Activated naive CD4-positive, alpha-beta T cell treated with Interleukin-2 at 50 U/mL for 16 hours (primary cell): ENCODE data around the gene PPHLN1.
"Not testable (repeated sequence)": the region's sequence is repeated elsewhere in the genome, so short reads cannot be mapped to it uniquely, and the experiment has no call there.

Experiments
- DNase-seq: peaks from one replicate; pipeline ENCODE4 v3.0.0-alpha.2; 2020

Gene PPHLN1

DNA sequence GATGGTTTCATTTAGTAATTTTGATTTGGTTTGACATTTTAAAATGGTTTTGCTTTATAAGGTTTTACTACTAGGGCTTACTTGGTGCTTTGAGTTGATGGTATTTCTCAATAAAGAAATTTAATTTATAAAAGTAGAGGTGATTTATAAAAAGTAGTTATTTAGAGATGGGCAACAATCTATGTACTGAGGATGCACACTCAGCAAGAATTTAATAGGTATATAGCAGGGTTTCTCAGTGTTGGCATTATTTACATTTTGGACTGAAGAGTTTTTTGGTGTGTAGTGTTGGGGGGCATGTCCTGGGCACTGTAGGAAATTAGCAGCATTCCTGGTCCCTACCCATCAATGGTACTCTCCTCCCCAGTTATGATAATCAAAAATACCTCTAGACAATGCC, 47.7 kb downstream of the PPHLN1 start:
- DNase-seq, result no peak

DNA sequence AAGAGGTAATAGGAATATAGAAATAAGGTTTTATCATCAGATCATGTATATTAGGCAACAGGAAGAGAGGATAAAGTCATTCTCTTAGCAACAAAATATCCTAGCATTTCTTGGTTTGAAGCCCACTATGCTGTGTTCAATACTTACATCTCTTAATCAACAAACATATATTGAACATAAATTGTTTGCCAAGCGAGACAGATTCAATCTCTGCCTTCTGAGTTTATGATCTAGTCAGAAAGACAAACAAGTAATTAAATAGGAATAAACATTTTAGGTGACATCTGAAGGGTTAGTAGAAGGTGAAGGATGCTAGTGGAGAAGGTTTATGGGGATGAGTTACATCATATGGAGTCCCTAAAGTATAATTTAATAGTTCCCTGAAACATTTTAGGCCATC, 54.8 kb downstream of the PPHLN1 start:
- DNase-seq, result no peak

DNA sequence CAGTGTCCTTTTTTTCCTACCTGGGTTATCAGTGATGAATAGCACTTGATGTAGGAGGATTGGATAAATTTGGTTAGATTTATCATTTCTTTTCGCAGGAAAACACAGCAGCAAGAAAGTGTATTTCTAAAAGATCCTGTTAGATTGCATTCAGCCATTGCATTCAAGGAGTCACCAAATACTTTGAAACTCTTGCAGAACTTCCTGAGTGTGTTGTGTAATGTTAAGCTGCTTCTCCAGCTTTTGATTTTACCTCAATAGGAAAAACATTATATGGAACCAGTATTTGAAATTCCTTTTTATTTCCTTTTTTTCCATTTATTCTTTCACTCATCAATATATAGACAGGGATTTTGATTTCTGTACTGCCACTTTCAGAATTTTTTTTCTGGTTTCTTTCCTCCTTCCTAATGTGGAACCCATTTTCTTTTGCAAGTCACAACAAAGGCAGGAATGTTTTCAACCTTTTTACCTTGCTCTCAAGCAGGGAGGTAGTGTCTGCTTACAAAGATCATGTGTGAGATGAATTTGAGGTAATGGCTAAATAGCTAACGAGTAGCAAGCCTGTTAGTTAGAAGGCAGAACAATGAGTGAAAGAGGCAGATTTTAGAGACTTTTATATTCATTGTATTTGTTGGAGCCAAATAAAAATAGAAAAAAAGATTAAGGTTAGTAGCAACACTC, 56.2 kb downstream of the PPHLN1 start:
- DNase-seq, result no peak

DNA sequence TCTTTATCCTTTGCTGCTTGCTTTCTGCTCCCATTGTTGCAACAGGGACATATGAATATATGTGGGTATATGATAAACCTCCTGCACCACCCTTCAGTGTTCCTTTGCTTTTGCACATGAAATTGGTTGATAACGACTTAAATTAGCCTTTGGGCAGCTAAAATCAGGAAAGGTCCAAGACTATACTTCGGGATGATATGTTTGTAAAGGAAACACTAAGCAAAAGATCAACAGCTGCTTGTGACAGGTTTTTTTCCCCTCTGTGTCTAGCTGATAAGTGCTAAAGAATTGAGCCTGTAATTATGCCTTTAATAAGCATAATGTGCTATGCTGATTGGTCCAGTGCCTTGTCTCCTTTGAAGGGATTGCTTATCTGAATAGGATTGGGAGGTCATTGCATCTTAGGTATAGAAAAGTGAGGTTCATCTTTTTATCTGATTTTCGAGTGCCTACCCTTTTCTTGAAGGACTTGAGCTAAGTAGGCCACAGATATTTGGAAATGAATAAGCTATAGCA, 59.4 kb downstream of the PPHLN1 start:
- DNase-seq, result no peak

DNA sequence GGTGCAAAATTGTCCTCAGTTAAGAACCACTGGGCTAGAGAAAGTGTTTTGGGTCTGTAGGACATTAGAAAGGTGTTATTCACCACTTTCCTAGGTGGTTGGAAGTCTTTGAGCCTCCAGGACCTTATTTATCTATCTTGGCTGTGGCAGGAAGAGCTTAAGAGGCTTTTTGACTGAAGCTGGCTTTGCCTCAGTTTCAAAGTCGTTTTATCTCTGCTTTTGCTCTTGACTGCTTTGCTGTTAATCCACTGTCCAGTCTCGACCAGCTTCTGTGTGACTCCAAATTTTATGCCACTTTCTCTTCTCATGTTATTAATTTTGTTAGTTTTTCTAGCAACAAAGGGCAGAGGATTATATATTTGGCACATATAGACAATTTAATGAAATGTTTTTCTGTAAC, 60.3 kb downstream of the PPHLN1 start:
- no peak for DNase-seq

DNA sequence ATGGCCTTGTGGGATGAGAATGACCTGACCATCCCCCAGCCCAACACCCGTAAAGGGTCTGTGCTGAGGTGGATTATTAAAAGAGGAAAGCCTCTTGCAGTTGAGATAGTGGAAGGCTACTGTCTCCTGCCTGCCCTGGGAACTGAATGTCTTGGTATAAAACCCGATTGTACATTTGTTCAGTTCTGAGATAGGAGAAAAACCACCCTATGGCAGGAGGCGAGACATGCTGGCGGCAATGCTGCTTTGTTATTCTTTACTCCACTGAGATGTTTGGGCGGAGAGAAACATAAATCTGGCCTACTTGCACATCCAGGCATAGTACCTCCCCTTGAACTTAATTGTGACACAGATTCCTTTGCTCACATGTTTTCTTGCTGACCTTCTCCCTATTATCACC, 62.1 kb downstream of the PPHLN1 start:
- not testable (repeated sequence) for DNase-seq

DNA sequence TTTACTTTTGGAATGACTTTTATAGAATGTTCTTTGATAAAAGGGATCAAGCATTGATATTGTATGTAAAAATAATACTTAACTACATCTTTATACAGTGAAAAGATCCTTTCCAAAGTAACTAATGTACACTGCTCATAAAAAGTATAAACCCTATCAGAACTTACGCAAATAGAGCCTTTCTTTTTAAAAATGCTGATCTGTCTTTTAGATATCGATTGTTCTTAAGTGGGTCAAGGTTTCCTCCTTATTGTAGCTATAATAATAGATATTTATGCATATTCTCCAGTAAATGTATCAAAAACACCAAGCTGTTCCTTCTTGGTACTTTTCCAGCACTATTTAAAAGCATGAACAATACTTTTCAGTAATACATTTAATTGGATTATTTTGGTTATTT, 68.5 kb downstream of the PPHLN1 start:
- no peak for DNase-seq

DNA sequence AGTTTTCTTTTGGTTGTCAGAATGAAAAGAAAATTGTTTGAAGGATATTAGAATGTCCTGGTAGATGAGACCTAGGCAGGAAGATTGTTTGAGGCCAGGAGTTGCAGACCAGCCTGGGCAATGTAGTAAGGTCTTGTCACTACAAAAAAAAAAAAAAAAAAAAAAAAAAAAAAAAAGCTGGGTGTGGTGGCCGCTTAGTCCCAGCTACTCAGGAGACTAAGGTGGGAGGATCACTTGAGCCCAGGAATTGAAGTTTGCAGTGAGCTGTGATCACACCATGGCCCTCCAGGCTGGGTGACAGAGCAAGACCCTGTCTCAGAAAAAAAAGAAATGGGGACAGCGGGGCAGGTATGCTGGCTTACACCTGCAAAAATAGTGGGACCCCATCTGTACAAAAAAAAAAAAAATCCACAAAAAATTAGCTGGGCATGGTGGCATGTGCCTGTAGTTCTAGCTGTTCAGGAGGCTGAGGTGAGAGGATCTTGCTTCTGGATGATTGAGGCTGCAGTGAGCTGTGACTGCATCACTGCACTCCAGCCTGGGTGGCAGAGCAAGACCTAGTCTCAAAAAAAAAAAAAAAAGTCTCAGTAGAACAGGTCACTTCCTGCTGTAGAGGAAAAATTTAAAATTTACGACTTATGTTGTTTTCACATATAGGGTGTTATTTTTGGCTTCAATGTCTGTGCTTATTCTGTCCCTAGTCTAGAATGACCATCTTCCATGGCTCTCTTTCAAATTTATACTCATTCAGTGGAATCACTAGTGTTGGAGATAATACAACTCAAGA, 70.7 kb downstream of the PPHLN1 start:
- no peak for DNase-seq

DNA sequence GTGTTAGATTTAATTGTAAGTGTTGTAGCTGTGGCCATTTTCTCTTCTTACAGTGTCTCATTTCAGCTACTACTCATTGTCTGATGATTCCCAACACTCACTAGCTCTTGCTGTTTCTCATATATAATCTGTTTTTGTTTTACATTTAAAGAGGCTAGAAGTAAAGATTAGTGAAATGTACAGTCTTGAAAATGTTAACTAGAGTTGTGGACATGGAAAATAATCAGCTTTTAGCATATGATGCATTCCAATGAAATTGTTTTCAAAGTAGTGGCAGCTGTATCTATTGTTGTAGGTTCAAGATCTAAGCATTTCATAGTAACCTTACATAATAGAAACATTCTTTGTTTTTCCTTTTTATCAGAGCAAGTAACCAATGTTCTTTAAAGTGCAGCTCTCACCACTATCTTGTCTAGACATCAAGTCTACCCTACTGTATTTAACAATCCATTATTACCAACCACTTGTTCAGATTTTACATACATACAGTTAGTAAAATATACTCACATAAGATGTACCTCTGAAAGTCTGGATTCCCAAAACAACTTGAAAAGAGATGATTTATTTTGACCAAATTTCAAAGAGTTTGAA, 76.9 kb downstream of the PPHLN1 start:
- no peak for DNase-seq

DNA sequence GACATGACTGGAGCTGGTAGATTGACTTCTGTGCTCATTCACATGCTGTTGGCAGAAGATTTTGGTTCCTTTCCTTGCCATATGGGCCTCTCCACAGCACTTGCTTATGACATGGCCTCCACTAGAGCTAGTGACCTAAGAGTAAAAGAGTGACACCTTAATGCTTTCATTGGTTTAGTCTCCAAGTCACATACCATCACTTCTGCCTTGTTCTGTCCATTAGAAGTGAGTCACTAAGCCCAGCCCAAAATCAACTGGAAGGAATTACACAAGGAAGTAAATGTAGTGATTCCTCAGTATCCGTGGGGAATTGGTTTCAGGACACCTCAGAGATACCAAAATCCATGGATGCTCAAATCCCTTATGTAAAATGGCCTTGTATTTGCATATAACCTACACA, 81.3 kb downstream of the PPHLN1 start:
- no peak for DNase-seq

DNA sequence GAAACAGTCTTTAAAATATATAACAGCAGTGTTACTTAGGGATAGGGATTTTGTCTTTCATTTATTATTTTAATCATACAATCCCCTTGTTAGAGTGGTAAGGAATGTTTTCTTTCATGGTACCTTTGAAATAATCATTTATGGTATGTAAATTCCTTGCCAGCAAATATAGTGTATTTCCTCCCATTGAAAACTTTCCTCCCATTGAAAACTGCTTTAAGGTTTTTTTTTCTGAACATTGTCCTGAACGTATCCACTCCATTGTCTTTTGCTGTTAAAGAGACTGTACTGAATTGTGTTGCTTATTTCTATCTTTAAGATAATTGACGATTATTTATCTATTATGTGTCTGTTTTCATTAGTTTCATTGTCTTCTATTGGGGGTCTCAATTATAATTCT, 83.5 kb downstream of the PPHLN1 start:
- DNase-seq, result no peak

DNA sequence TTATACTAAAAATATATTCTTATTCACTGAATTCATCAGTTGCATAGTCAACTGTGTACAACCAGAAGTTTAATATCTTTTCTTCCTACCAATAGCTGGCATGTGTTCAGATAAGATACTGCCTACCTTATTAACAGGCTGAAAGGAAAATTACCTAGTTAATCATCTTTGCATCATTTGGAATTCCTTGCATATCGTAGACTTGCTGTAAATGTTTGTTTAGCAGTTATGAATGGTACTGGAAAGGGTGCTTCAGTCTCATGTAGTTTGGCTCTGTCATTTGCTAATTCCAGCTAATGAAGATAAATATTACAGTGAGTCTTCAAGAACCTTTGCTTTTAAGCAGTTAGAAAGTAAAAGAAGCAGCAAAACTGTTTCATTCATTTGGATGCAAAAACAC, 84.4 kb downstream of the PPHLN1 start:
- no peak for DNase-seq

DNA sequence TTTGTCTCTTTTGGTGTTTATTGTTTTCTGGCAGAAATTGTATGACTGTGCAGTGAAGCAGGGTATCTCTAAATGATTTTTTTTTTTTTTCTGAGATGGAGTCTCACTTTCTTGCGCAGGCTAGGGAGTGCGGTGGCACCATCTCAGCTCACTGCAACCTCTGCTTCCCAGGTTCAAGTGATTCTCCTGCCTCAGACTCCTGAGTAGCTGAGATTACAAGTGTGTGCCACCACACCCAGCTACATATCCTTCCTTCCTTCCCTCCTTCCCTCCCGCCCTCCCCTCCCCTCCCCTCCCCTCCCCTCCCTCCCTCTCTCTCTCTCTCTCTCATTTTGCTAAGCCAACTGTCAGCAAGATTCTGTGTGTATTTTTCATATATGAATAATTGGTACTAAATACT, 94.4 kb downstream of the PPHLN1 start:
- DNase-seq, result no peak

DNA sequence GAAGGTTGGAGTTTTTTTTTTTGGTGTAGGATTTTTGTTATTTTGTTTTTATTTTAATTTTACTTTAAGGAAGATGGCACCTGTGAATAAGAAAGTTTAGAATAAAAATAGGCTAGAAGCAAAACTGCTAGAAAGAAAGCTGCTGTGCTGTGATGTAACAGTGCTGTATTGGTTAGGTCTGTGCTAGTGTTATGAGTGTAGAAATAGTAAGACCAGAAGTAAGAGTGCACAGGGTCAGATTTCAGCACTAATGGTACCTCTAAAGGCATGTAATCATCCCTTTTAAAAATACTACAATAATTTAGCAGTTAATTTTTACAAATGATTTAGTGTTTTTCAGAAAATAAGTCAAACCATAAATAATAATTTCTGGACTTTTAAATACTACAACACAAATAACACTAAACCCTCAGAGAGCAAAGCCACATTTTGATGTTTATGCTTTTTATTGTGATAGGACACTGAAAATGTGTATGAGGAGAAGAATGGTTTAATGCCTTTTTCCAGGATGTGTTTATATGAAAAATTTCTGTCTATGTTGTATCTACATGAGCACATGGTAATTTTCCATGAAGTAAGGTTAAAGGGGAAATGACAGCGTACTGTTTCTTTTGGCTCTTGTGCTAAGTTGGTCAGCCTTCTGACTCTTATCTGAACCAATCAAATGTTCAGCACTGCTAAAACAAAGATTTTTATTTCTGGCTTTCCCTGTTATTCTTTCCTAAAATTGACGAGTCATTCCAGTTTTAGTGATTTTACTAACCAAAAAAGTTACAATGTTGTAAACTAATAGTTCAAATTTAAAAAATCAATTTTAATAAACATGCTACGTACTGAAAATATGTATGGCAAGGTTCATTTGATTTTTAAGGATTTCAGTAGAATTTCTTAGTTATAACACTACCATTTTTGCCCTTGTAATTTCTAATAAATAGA, 96.1 kb downstream of the PPHLN1 start:
- no peak for DNase-seq

DNA sequence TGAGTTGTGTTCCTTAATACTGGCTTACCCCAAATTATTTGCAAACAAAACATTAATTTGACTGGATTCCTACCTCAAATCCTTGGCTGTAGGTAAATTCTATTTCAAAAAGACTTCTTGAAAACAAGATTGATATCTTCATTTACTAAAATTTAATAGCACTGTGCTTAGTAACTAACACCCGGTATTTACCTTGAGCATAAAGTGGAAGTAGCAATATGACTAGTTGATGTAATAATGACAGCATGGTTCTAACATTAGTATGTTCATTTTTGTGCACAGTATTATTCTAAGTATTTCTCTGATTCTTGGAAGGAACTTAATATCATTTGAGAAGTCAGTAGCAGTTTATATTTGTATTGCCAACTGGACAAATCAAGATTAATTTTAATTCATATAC, 96.8 kb downstream of the PPHLN1 start:
- DNase-seq, result no peak

DNA sequence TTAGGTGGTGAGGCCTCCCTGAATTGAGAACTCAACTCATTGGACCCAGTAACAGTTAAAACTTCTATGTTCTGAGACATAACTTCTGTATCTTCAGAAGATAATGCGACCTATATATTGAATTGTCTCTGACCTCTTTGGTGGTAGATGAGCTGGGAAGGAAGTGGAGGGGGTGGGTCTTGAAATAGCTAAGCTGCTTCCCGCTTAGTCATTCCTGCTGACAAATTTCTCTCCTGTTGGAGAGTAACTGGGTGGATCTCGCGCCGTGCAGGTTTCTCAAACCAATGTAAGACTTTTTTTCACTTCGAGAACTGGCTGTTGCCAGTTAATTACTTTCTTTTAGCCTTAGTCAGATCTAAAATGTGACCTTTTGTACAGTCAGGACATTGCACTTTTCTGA, 100.8 kb downstream of the PPHLN1 start:
- peak; percentile 3 for DNase-seq

DNA sequence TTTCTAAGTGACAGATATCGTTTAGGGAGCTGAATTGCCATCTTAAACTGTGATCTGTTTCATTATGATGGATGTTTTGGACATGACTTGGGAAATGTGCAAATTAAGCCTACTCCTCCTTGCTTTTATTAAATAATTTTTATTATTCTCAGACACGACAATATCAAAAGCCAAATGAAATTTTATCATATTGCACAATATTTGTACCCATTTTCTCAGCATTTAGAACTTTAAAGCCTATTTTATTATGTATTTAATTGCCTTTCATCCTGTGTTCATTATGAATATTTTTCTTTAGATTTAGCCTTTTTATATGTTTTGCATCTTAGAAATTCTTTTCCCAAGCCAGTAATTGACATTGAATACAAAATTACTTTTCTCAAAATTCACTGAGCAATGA, 102.9 kb downstream of the PPHLN1 start:
- no peak for DNase-seq

DNA sequence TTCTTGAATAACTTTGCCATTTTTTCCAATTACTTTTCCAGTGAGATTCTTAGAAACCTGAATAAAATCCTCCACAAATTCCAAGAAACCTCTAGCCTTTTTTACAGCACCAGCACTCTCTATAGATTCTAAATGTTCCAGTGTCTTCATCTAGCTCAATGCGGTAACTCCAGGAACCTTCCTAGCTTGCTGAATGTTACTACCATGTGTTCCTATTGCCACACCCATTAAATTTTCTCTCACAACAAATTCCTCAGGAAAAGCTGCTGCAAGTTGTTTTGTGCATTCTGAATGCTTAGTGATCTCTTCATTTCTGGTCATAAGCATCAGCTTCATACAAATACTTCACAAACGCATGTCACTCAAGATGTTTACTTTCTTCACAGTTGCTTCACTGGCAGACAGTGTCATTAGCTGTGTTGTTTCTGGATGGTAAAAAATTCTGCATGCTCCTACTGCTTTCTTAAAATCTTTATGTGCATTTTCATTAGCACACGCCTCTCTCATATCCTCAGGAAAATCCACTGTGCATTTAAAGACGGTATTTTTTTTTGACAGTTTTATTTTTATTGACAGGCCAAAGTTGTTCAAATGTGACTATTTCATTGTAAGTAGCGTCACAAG, 106.7 kb downstream of the PPHLN1 start:
- DNase-seq, result no peak

DNA sequence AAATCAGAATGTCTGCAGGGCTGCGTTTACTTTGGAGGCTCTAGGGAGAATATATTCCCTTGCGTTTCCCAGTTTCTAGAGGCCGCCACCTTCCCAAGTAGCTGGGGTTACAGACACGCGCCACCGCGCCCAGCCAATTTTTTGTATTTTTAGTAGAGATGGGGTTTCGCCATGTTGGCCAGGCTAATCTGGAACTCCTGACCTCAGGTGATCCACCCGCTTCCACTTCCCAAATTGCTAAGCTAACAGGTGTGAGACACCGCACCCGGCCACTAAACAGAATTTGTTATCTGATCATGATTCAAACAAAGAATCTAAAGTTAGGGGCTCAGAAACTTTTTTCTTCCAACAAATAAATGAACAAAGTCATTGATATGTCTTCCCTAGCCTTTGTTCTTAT, 114.6 kb downstream of the PPHLN1 start:
- DNase-seq, result no peak

DNA sequence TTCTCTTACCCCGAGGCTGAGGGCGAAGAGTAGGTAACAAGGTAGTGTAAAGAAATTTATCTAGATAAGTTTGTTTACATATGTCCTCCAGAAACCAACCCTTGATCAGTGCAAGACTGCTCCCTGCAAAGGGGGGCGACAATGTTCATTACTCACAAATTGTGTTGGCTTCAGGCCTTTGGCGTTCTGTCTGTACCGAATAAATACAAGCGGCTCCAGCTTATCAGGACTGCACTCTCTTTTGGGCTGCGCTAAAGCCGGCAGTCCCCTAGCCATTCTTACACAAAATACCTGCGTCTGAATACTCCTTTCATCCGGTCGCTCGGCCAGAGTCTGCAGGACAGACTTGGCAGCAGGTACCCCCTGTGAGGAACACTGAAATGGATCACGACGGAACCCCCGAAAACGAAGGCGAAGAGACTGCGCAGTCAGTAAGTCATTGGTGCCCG, 116.4 kb downstream of the PPHLN1 start:
- no peak for DNase-seq

DNA sequence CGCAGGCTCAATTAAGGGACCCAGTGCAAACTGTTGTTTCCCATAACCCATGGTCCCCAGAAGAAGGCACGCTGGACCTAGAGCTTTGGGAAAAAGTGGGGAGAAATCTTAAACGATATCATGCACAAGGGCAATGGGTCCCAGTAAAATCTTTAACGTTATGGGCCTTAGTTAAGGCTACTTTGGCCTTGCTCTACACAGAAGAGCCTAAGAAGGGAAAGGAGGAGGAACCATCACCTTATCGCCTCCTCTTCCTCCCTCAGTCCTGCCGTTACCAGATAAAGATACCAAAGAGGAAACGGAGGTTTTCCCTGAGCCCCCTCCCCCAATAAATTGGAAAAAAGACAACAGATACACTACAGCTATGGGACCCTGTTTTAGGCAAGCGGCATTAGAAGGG, 116.9 kb downstream of the PPHLN1 start:
- no peak for DNase-seq

DNA sequence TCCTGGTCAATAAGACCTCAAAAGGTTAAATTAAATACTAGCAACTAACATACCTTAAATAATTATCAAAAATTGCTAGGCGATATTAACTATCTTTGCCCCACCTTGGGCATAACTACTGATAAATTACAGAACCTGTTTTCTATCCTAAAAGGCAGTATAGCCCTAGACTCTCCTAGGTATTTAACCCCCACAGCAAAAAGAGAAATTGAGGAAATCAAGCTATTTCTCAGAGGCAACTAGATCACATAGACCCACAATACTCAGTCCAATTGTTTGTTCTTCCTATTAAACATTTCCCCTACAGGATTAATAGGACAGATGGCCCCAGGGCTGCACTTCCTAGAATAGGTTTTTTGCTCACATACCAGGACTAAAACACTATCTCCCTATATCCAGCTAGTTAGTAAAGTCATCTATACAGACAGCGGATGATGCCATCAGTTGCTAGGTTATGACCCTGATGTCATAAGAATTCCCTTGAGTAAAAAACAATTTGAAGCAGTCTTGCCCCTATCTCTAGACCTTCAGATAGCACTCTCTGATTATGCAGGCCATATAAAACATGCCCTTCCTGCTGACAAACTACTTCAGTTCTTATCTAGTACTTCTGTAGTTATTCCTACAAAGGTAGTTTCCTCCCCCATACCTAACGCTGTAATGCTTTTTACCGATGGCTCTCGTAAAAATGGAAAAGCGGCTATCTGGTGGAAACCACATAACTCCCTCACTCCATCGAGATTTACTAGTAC, 118.4 kb downstream of the PPHLN1 start:
- no peak for DNase-seq
